H9 (cell line): ENCODE data around the gene NEUROD4. TPM values are rescaled to one million over a fixed set of nuclear protein-coding genes. Genes with fewer than 3 reads are reported as not detected.

Source experiments
- DNase-seq: peaks from one replicate; pipeline ENCODE4 v3.0.0-alpha.2; 2017
- H2AFZ ChIP-seq: one replicate; pipeline ENCODE4 v1.6.1; 2013; ENCODE audit warnings: mild to moderate bottlenecking, low read length, control low read depth, moderate library complexity
- H2AK5ac ChIP-seq: 2 replicates; pipeline ENCODE4 v1.6.1; 2013; ENCODE audit warnings: low read length, control low read depth, mixed read lengths; ENCODE audit not compliant: insufficient read length
- H2BK120ac ChIP-seq: one replicate; pipeline ENCODE4 v1.6.1; 2013; ENCODE audit warnings: low read depth, mild to moderate bottlenecking, low read length, control low read depth, inconsistent platforms; ENCODE audit not compliant: poor library complexity, severe bottlenecking
- H2BK12ac ChIP-seq: 2 replicates; pipeline ENCODE4 v1.6.1; 2013; ENCODE audit warnings: low read length, control low read depth, mixed read lengths, low read depth; ENCODE audit not compliant: insufficient read length
- H2BK15ac ChIP-seq: 2 replicates; pipeline ENCODE4 v1.6.1; 2013; ENCODE audit warnings: low read depth, low read length, control low read depth
- H2BK20ac ChIP-seq: one replicate; pipeline ENCODE4 v1.6.1; 2013; ENCODE audit warnings: low read depth, mild to moderate bottlenecking, low read length, control low read depth, inconsistent platforms; ENCODE audit not compliant: poor library complexity, severe bottlenecking
- H2BK5ac ChIP-seq: 2 replicates; pipeline ENCODE4 v1.6.1; 2013; ENCODE audit warnings: low read length, control low read depth, mixed read lengths; ENCODE audit not compliant: insufficient read length
- H3K14ac ChIP-seq: 2 replicates; pipeline ENCODE4 v1.6.1; 2013; ENCODE audit warnings: low read length, control low read depth; ENCODE audit not compliant: insufficient read depth
- H3K18ac ChIP-seq: 2 replicates; pipeline ENCODE4 v1.6.1; 2013; ENCODE audit warnings: low read depth, mild to moderate bottlenecking, mixed read lengths, low read length, control low read depth; ENCODE audit not compliant: insufficient read length
- H3K23ac ChIP-seq: 2 replicates; pipeline ENCODE4 v1.6.1; 2013; ENCODE audit warnings: low read length, control low read depth, mixed read lengths, low read depth; ENCODE audit not compliant: insufficient read length
- H3K23me2 ChIP-seq: 2 replicates; pipeline ENCODE4 v1.6.1; 2013; ENCODE audit warnings: low read depth, mild to moderate bottlenecking, mixed read lengths, low read length, control low read depth; ENCODE audit not compliant: insufficient read length, poor library complexity, severe bottlenecking
- H3K27ac ChIP-seq: 2 replicates; pipeline ENCODE4 v1.5.1; 2013; ENCODE audit warnings: low read length, control low read depth, mixed read lengths, low read depth; ENCODE audit not compliant: insufficient read length
- H3K27me3 ChIP-seq: 2 replicates; pipeline ENCODE4 v1.6.1; 2013; ENCODE audit warnings: low read length, control low read depth, inconsistent platforms; ENCODE audit not compliant: insufficient read depth
- H3K4ac ChIP-seq: 2 replicates; pipeline ENCODE4 v1.6.1; 2013; ENCODE audit warnings: low read depth, mild to moderate bottlenecking, control low read depth, inconsistent platforms, low read length, moderate library complexity
- H3K4me1 ChIP-seq: 2 replicates; pipeline ENCODE4 v1.6.1; 2013; ENCODE audit warnings: low read length, control low read depth, inconsistent platforms; ENCODE audit not compliant: insufficient read depth
- H3K4me2 ChIP-seq: 2 replicates; pipeline ENCODE4 v1.6.1; 2013; ENCODE audit warnings: low read length, control low read depth, mixed read lengths; ENCODE audit not compliant: insufficient read length, insufficient read depth
- H3K56ac ChIP-seq: 2 replicates; pipeline ENCODE4 v1.6.1; 2013; ENCODE audit warnings: low read depth, mild to moderate bottlenecking, mixed read lengths, low read length, control low read depth; ENCODE audit not compliant: insufficient read length
- H3K79me1 ChIP-seq: 2 replicates; pipeline ENCODE4 v1.6.1; 2013; ENCODE audit warnings: low read depth, mild to moderate bottlenecking, moderate library complexity, low read length, control low read depth, inconsistent platforms; ENCODE audit not compliant: insufficient read depth, poor library complexity, severe bottlenecking
- H3K79me2 ChIP-seq: 2 replicates; pipeline ENCODE4 v1.6.1; 2013; ENCODE audit warnings: low read length, control low read depth, inconsistent platforms; ENCODE audit not compliant: insufficient read depth
- H3K9ac ChIP-seq: 2 replicates; pipeline ENCODE4 v1.6.1; 2013; ENCODE audit warnings: low read length, control low read depth, mixed read lengths; ENCODE audit not compliant: insufficient read length; ENCODE audit errors: extremely low read depth
- H3K9me3 ChIP-seq: one replicate; pipeline ENCODE4 v1.6.1; 2013; ENCODE audit warnings: low read depth, low read length, inconsistent platforms; ENCODE audit not compliant: control insufficient read depth
- H3T11ph ChIP-seq: one replicate; pipeline ENCODE4 v1.6.1; 2013; ENCODE audit warnings: mild to moderate bottlenecking, low read length, control low read depth, inconsistent platforms
- H4K20me1 ChIP-seq: one replicate; pipeline ENCODE4 v1.6.1; 2013; ENCODE audit not compliant: control insufficient read depth, insufficient read length, insufficient read depth
- H4K5ac ChIP-seq: 2 replicates; pipeline ENCODE4 v1.6.1; 2013; ENCODE audit warnings: low read depth, mild to moderate bottlenecking, mixed read lengths, low read length, control low read depth; ENCODE audit not compliant: insufficient read length
- H4K8ac ChIP-seq: replicated peaks from 2 replicates; pipeline ENCODE4 v1.6.1; 2013; ENCODE audit warnings: low read length, control low read depth, mixed read lengths, low read depth; ENCODE audit not compliant: insufficient read length
- H4K91ac ChIP-seq: 2 replicates; pipeline ENCODE4 v1.6.1; 2013; ENCODE audit warnings: low read depth, mild to moderate bottlenecking, moderate library complexity, mixed read lengths, low read length, control low read depth; ENCODE audit not compliant: insufficient read length
- H3K27ac Mint-ChIP-seq, 3 experiments: 2 replicates in 2 of 3; 3 replicates in 1 of 3; pipeline ENCODE4 v1.8.0; 2020 to 2021; ENCODE audit warnings: mixed read lengths in 3 of 3, mild to moderate bottlenecking in 1 of 3, moderate library complexity in 1 of 3
- H3K27me3 Mint-ChIP-seq: 2 replicates; pipeline ENCODE4 v1.8.0; 2021; ENCODE audit warnings: low read depth, mild to moderate bottlenecking, moderate library complexity, mixed read lengths
- H3K36me3 Mint-ChIP-seq, 3 experiments: 2 replicates in 2 of 3; 3 replicates in 1 of 3; pipeline ENCODE4 v1.8.0; 2020 to 2021; ENCODE audit warnings: low read depth in 3 of 3, mixed read lengths in 3 of 3; ENCODE audit not compliant: insufficient read depth in 1 of 3
- H3K4me1 Mint-ChIP-seq, 2 experiments: 2 replicates each; pipeline ENCODE4 v1.8.0; 2020; ENCODE audit warnings: mixed read lengths in 2 of 2
- H3K4me3 Mint-ChIP-seq, 2 experiments: 2 replicates in 1 of 2; 3 replicates in 1 of 2; pipeline ENCODE4 v1.8.0; 2020 to 2021; ENCODE audit warnings: mild to moderate bottlenecking in 2 of 2, mixed read lengths in 2 of 2, moderate library complexity in 1 of 2
- H3K9me3 Mint-ChIP-seq, 2 experiments: 2 replicates in 1 of 2; 3 replicates in 1 of 2; pipeline ENCODE4 v1.8.0; 2020; ENCODE audit warnings: mild to moderate bottlenecking in 2 of 2, mixed read lengths in 2 of 2, moderate library complexity in 1 of 2
- WGBS: extraction: QIAGEN DNeasy Blood & Tissue Kit; methylation state at CpG from one replicate; pipeline ENCODE4 v1.1.7; 2013; ENCODE audit warnings: missing lambda C conversion rate, low lambda C conversion rate, mixed read lengths; ENCODE audit not compliant: insufficient read length; ENCODE audit errors: extremely low coverage; 5-methylcytosine and 5-hydroxymethylcytosine counted together
- total RNA-seq: library from RNA; stranded (reverse); gene quantifications from 2 replicates; pipeline ENCODE4 v1.2.1, GENCODE V29; 2021
- TF ChIP-seq, protein P1 (sequence below): fragments of 200-600 bp; sonication (generic); conservative IDR thresholded peaks from 3 replicates; pipeline ENCODE4 v1.8.0; 2021; ENCODE audit warnings: antibody characterized with exemption, mild to moderate bottlenecking

NEUROD4 gene
- total RNA-seq, 1 experiment from 2014 or later = not detected

DNA sequence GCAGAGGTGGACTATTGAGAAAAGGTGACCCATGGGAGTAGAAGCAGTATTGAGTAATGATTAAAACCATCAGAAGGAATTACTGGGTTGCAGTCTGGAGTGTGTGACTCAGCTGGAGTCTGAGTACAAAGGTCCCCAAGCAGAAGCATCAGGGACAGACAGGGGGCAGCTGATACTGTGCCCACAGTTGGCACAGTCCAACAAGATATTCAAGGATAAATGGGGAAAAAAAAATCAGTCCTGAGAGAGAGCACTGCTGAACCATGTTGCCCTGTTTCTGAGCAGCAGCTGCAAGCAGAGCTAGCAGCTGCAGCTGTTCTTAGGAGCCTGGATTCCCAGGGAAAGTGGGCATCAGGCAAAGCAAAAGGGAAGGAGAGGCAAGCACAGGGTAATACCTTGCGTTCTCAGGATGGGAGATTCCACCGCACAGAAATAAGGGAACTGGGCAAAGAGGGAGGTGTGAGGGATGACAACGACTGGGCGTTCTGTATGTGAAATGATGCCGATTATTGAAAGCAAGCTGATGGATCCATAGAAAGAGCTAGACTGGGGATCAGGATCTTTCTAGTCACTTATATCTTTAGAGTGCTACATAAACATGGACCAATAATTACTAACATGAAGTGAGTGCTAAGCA, 17.7 kb downstream of the NEUROD4 start:
- no peak overlapping the region for H2BK20ac ChIP-seq

More for the DNA sequence above, 17.7 kb downstream of the NEUROD4 start:
- Histone ChIP-seq H4K91ac (no peak overlapping the region), H4K5ac (no peak overlapping the region), H2AK5ac (no peak overlapping the region), H3K4me2 (no peak overlapping the region), H3K9ac (no peak overlapping the region), H4K20me1 (no peaks in the 10 kb centered on the region), H3K56ac (no peak overlapping the region), H2BK15ac (no peak overlapping the region), H3K27ac (no peak overlapping the region), H3K4me1 (no peaks in the 10 kb centered on the region), H2BK5ac (no peak overlapping the region), H3K4ac (no peak overlapping the region), H3K9me3 (no peaks in the 10 kb centered on the region), H2BK120ac (no peak overlapping the region), H2AFZ (no peak overlapping the region), H3K27me3 (no peaks in the 10 kb centered on the region), H3K14ac (no peak overlapping the region), H3K79me2 (no peaks in the 10 kb centered on the region), H3K79me1 (no peaks in the 10 kb centered on the region), H3K18ac (no peak overlapping the region), H2BK12ac (no peak overlapping the region), H3K23me2 (no peaks in the 10 kb centered on the region), H3K23ac (no peak overlapping the region), H3T11ph (no peak overlapping the region), H4K8ac (no peak overlapping the region)
- Mint-ChIP-seq H3K9me3 (no peaks in the 10 kb centered on the region), H3K27me3 (peaks cover 2% of the 10 kb centered on the region), H3K4me1 (peaks cover 10 to 15% of the 10 kb centered on the region in 2 experiments), H3K27ac (no peak overlapping the region; a peak in 1 of 7 replicates), H3K36me3 (no peaks in the 10 kb centered on the region), H3K4me3 (no peak overlapping the region)
- WGBS = no CpG with 5 or more reads among the region's 5 CpGs
- DNase-seq = no peak
- TF ChIP-seq, protein P1, sequence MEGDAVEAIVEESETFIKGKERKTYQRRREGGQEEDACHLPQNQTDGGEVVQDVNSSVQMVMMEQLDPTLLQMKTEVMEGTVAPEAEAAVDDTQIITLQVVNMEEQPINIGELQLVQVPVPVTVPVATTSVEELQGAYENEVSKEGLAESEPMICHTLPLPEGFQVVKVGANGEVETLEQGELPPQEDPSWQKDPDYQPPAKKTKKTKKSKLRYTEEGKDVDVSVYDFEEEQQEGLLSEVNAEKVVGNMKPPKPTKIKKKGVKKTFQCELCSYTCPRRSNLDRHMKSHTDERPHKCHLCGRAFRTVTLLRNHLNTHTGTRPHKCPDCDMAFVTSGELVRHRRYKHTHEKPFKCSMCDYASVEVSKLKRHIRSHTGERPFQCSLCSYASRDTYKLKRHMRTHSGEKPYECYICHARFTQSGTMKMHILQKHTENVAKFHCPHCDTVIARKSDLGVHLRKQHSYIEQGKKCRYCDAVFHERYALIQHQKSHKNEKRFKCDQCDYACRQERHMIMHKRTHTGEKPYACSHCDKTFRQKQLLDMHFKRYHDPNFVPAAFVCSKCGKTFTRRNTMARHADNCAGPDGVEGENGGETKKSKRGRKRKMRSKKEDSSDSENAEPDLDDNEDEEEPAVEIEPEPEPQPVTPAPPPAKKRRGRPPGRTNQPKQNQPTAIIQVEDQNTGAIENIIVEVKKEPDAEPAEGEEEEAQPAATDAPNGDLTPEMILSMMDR = no peak
